B cell (primary cell): ENCODE data around the gene MCCD1. TPM values are rescaled to one million over a fixed set of nuclear protein-coding genes. Genes with fewer than 3 reads are reported as not detected.

Experiments used
- ATAC-seq: fragments of 200-7000 bp; cut with Tn5 transposase; one replicate; pipeline ENCODE4 v1.10.0; 2021; ENCODE audit warnings: low read depth, mild to moderate bottlenecking, moderate number of reproducible peaks, moderate library complexity
- CTCF ChIA-PET: fragments of 350-600 bp; sonication (Branson Sonifier 250); formaldehyde crosslinking; loops from one replicate; lab custom pipeline; 2021; ENCODE audit warnings: antibody characterized with exemption, inconsistent platforms; lab: Charles Lee
- POLR2A ChIA-PET: fragments of 350-600 bp; sonication (Branson Sonifier 250); formaldehyde crosslinking; loops from one replicate; lab custom pipeline; 2021; ENCODE audit warnings: antibody characterized with exemption; lab: Charles Lee
- DNase-seq: peaks from one replicate; pipeline ENCODE4 v3.0.0; 2013
- H2AFZ ChIP-seq: 2 replicates; pipeline ENCODE4 v1.6.1; 2012; ENCODE audit warnings: mild to moderate bottlenecking, low read depth, low read length; ENCODE audit not compliant: insufficient read depth, poor library complexity, severe bottlenecking
- H3K27ac ChIP-seq, 2 donors: 1 replicate in 1 of 2; 2 replicates in 1 of 2; pipeline ENCODE4 v1.5.1; 2012 to 2013; ENCODE audit warnings: low read length in 2 of 2, mild to moderate bottlenecking in 2 of 2, moderate library complexity in 1 of 2
- H3K27me3 ChIP-seq, 4 experiments: fragments of 200-600 bp in 1 of 4; sonication (generic) in 1 of 4; replicated peaks in 1 of 4; 1 replicate in 2 of 4; 2 replicates in 2 of 4; pipeline versions ENCODE4 v1.6.1 to v1.7.0; 2013 to 2016; ENCODE audit warnings: low read length in 3 of 4, mild to moderate bottlenecking in 2 of 4, mixed read lengths in 1 of 4, moderate library complexity in 1 of 4; ENCODE audit not compliant: insufficient read depth in 4 of 4, control insufficient read depth in 3 of 4; ENCODE audit errors: control extremely low read depth in 1 of 4
- H3K36me3 ChIP-seq, 2 experiments: replicated peaks in 1 of 2; 1 replicate in 1 of 2; 2 replicates in 1 of 2; pipeline versions ENCODE4 v1.6.1 to v1.7.1; 2013; ENCODE audit warnings: low read length in 1 of 2; ENCODE audit not compliant: insufficient read depth in 2 of 2, control insufficient read depth in 1 of 2; ENCODE audit errors: control extremely low read depth in 1 of 2, extremely low read depth in 1 of 2
- H3K4me1 ChIP-seq, 2 donors: fragments of 200-600 bp in 1 of 2; sonication (generic) in 1 of 2; 1 replicate in 1 of 2; 2 replicates in 1 of 2; pipeline versions ENCODE4 v1.5.1 to v1.6.1; 2013 to 2017; ENCODE audit warnings: low read length in 2 of 2; ENCODE audit not compliant: control insufficient read depth in 2 of 2, insufficient read depth in 2 of 2
- H3K4me2 ChIP-seq: replicated peaks from 2 replicates; pipeline ENCODE3; 2012; ENCODE audit warnings: mild to moderate bottlenecking, low read depth, low read length; ENCODE audit not compliant: poor library complexity, severe bottlenecking
- H3K4me3 ChIP-seq, 5 experiments: fragments of 200-600 bp in 1 of 5; sonication (generic) in 1 of 5; 1 replicate in 3 of 5; 2 replicates in 2 of 5; pipeline versions ENCODE4 v1.5.1 to v1.7.0; 2011 to 2016; ENCODE audit warnings: low read length in 4 of 5, mild to moderate bottlenecking in 4 of 5, low read depth in 2 of 5, control low read depth in 1 of 5, moderate library complexity in 1 of 5; ENCODE audit not compliant: insufficient read depth in 1 of 5; ENCODE audit errors: control extremely low read depth in 1 of 5, extremely low read depth in 1 of 5
- H3K79me2 ChIP-seq: fragments of 200-600 bp; sonication (generic); one replicate; pipeline ENCODE4 v1.6.0; 2016; ENCODE audit warnings: low read length; ENCODE audit not compliant: control insufficient read depth, insufficient read depth
- H3K9ac ChIP-seq: fragments of 200-600 bp; sonication (generic); 2 replicates; pipeline ENCODE4 v1.6.1; 2017; ENCODE audit warnings: mild to moderate bottlenecking, low read length, moderate library complexity
- H3K9me3 ChIP-seq, 3 donors: one replicate each; pipeline versions ENCODE4 v1.6.1 to v1.7.1; 2013; ENCODE audit warnings: low read length in 2 of 3; ENCODE audit not compliant: control insufficient read depth in 2 of 3, insufficient read depth in 1 of 3; ENCODE audit errors: control extremely low read depth in 1 of 3
- H4K20me1 ChIP-seq: 2 replicates; pipeline ENCODE4 v1.6.0; 2012; ENCODE audit warnings: mild to moderate bottlenecking, low read length; ENCODE audit not compliant: insufficient read depth, control insufficient read depth, poor library complexity, severe bottlenecking
- H3K27ac Mint-ChIP-seq: one replicate; pipeline ENCODE4 v1.8.0; 2021; ENCODE audit warnings: mixed read lengths
- H3K27me3 Mint-ChIP-seq: one replicate; pipeline ENCODE4 v1.8.0; 2021; ENCODE audit warnings: mixed read lengths
- H3K4me1 Mint-ChIP-seq: one replicate; pipeline ENCODE4 v1.8.0; 2021; ENCODE audit warnings: mixed read lengths
- H3K4me3 Mint-ChIP-seq: one replicate; pipeline ENCODE4 v1.8.0; 2021; ENCODE audit warnings: mixed read lengths
- H3K9me3 Mint-ChIP-seq: one replicate; pipeline ENCODE4 v1.8.0; 2022; ENCODE audit warnings: mixed read lengths; ENCODE audit not compliant: insufficient read depth
- CTCF ChIP-seq: fragments of 200-600 bp; IDR thresholded peaks from one replicate; pipeline ENCODE4 v1.8.0; 2022; ENCODE audit warnings: antibody characterized with exemption, mild to moderate bottlenecking
- EZH2 ChIP-seq: IDR thresholded peaks from 2 replicates; pipeline ENCODE4 v1.6.1; 2012; ENCODE audit warnings: borderline replicate concordance, low read depth, mild to moderate bottlenecking, moderate library complexity, low read length; ENCODE audit not compliant: insufficient read depth, poor library complexity, severe bottlenecking
- WGBS: methylation state at CpG from one replicate; pipeline ENCODE4 v1.1.5; 2013; ENCODE audit warnings: missing lambda C conversion rate; ENCODE audit not compliant: insufficient coverage; 5-methylcytosine and 5-hydroxymethylcytosine counted together
- intact Hi-C: fragments of 100-400 bp; cut with micrococcal nuclease; formaldehyde crosslinking; loops from one replicate; pipeline ENCODE4 v1.10.0; 2022
- polyA plus RNA-seq: library from polyadenylated mRNA; depleted of rRNA; stranded (reverse); fragments of >200 nt; gene quantifications from 2 replicates; pipeline ENCODE4 v1.2.3, GENCODE V29; 2012
- total RNA-seq, 2 donors: library from RNA; stranded (reverse); fragments of 120-200 nt in 1 of 2; gene quantifications; 1 replicate in 1 of 2; 2 replicates in 1 of 2; pipeline versions ENCODE4 v1.2.3 to v1.2.4, GENCODE V29; 2013 to 2022

The MCCD1 gene
- total and polyA plus RNA-seq, 2 donors (not counting 1 experiment from before 2014, with no cell fraction given) = not detected

- H3K4me2 ChIP-seq = peak overlapping the region; percentile 40
- 0% methylated on average over 3 of the region's 3 CpGs for WGBS
- peaks cover 95% of the 10 kb centered on the region for H3K79me2 ChIP-seq
- no peaks in the 10 kb centered on the region for H3K27me3 ChIP-seq
- POLR2A ChIA-PET = interaction anchor here (0.6 to 42.6 kb wide), 5 partner anchors 3 to 1285 kb away, joined by 3 to 1450 read pairs (median 6); partner anchors contain the start of genes ATP6V1G2, LST1, LTA and LTB
- intact Hi-C loops = loop anchor here (1.0 kb wide), 3 partner anchors 8 to 24 kb away; no protein-coding TSS in a partner anchor
- H3K27ac ChIP-seq = peak overlapping the region; percentile 78 to 94
- peaks cover 62 to 68% of the 10 kb centered on the region in 2 donors for H3K4me1 ChIP-seq
- H3K27me3 Mint-ChIP-seq = no peaks in the 10 kb centered on the region
- H3K36me3 ChIP-seq = peaks cover 0 to 7% of the 10 kb centered on the region in 2 experiments
- CTCF ChIA-PET = interaction anchor here (0.9 to 29.4 kb wide), 5 partner anchors 10 to 264 kb away, joined by 3 to 2241 read pairs (median 22); partner anchors contain the start of genes LST1, LTB, NCR3 and NFKBIL1
- peak overlapping the region; percentile 89 for H3K27ac Mint-ChIP-seq
- H3K4me3 ChIP-seq = peak overlapping the region in 1 of 5 experiments; percentile 19
- peak overlapping the region; percentile 11 for H3K9ac ChIP-seq
- peak; percentile 94 for DNase-seq
- H3K9me3 Mint-ChIP-seq = no peaks in the 10 kb centered on the region
- no peaks in the 10 kb centered on the region for H4K20me1 ChIP-seq
- peaks cover 75% of the 10 kb centered on the region for H3K4me1 Mint-ChIP-seq
- H3K4me3 Mint-ChIP-seq = peak overlapping the region; percentile 63
- peak; percentile 70 for ATAC-seq
- no peak overlapping the region for H2AFZ ChIP-seq
- no peak for TF ChIP-seq CTCF
- no peak for TF ChIP-seq EZH2
- H3K9me3 ChIP-seq = no peaks in the 10 kb centered on the region
Measured at GRCh38 chr6:31568537-31568961, 39.8 kb downstream of the MCCD1 start.

- intact Hi-C loops = no loop called here
- ChIA-PET CTCF (interaction anchor here (1.9 to 29.4 kb wide), 4 partner anchors 11 to 27 kb away, joined by 6 to 2241 read pairs (median 74); partner anchors contain the start of genes LST1, LTB, NCR3 and NFKBIL1), POLR2A (interaction anchor here (35.3 to 42.6 kb wide), 2 partner anchors 4 to 15 kb away, joined by 1450 read pairs; partner anchors contain the start of genes ATP6V1G2, LST1, LTA and LTB)
- H3K4me2 ChIP-seq = peak overlapping the region; percentile 40
- peaks cover 95% of the 10 kb centered on the region for H3K79me2 ChIP-seq
- H3K27ac ChIP-seq = peak overlapping the region in 1 of 2 donors; percentile 94
- H3K9ac ChIP-seq = no peak overlapping the region
- Mint-ChIP-seq H3K4me1 (peaks cover 80% of the 10 kb centered on the region), H3K27me3 (no peaks in the 10 kb centered on the region), H3K9me3 (no peaks in the 10 kb centered on the region), H3K4me3 (peak overlapping the region; percentile 39), H3K27ac (peak overlapping the region; percentile 89)
- TF ChIP-seq EZH2 (no peak), CTCF (no peak)
- no peak for DNase-seq
- ATAC-seq = no peak
- H3K27me3 ChIP-seq = no peaks in the 10 kb centered on the region
- no peaks in the 10 kb centered on the region for H4K20me1 ChIP-seq
- H3K4me3 ChIP-seq = no peak overlapping the region
- peaks cover 0 to 6% of the 10 kb centered on the region in 2 experiments for H3K36me3 ChIP-seq
- WGBS = no CpG with 5 or more reads among the region's 1 CpG
- no peak overlapping the region for H2AFZ ChIP-seq
- no peaks in the 10 kb centered on the region for H3K9me3 ChIP-seq
- H3K4me1 ChIP-seq = peaks cover 72 to 79% of the 10 kb centered on the region in 2 donors
Measured at GRCh38 chr6:31569861-31570536, 41.2 kb downstream of the MCCD1 start.
